OCI-LY7 (cell line): Measurements from ENCODE around the gene SACM1L. TPM values are rescaled to one million over a fixed set of nuclear protein-coding genes. Genes with fewer than 3 reads are reported as not detected.

Experiments used
- BruUV-seq: library from RNA; stranded (reverse); fragments of 400-500 nt; replicated peaks from 2 replicates; lab custom pipeline; 2021; lab: Mats Ljungman, UMichigan
- CTCF ChIA-PET: fragments of 300-600 bp; sonication (Branson Sonifier 250); formaldehyde crosslinking; loops from one replicate; lab custom pipeline; 2022; ENCODE audit warnings: antibody characterized with exemption; ENCODE audit not compliant: unreplicated experiment; lab: Charles Lee
- POLR2A ChIA-PET: fragments of 300-600 bp; sonication (Branson Sonifier 250); formaldehyde crosslinking; loops from one replicate; lab custom pipeline; 2022; ENCODE audit warnings: antibody characterized with exemption; lab: Charles Lee
- DNase-seq: peaks from one replicate; pipeline ENCODE4 v3.0.0-alpha.2; 2015; ENCODE audit warnings: low spot score
- H2AFZ ChIP-seq: fragments of 200-600 bp; sonication (generic), shearing (Covaris generic); 2 replicates; pipeline ENCODE4 v1.6.1; 2014; ENCODE audit warnings: mild to moderate bottlenecking, antibody characterized with exemption, low read length, moderate library complexity
- H3K27ac ChIP-seq: fragments of 200-600 bp; sonication (generic); 2 replicates; pipeline ENCODE4 v1.5.1; 2014; ENCODE audit warnings: mixed run types, low read depth, mild to moderate bottlenecking, moderate library complexity, low read length, inconsistent platforms; ENCODE audit not compliant: poor library complexity, severe bottlenecking
- H3K36me3 ChIP-seq: fragments of 200-600 bp; sonication (generic); 2 replicates; pipeline ENCODE4 v1.6.1; 2014; ENCODE audit warnings: mild to moderate bottlenecking, antibody characterized with exemption, low read length, moderate library complexity, mixed read lengths; ENCODE audit not compliant: insufficient read depth
- H3K4me1 ChIP-seq: fragments of 200-600 bp; sonication (generic); 2 replicates; pipeline ENCODE4 v1.5.1; 2014; ENCODE audit warnings: mild to moderate bottlenecking, low read length; ENCODE audit not compliant: insufficient read depth, poor library complexity, severe bottlenecking
- H3K4me2 ChIP-seq: fragments of 200-600 bp; sonication (generic); 2 replicates; pipeline ENCODE4 v1.6.1; 2014; ENCODE audit warnings: mild to moderate bottlenecking, low read length
- H3K4me3 ChIP-seq: fragments of 200-600 bp; sonication (generic); 2 replicates; pipeline ENCODE4 v1.5.1; 2014; ENCODE audit warnings: mild to moderate bottlenecking, low read depth, low read length; ENCODE audit not compliant: poor library complexity, severe bottlenecking
- H3K79me2 ChIP-seq: fragments of 200-600 bp; sonication (generic); 2 replicates; pipeline ENCODE4 v1.6.1; 2016; ENCODE audit warnings: low read depth, mild to moderate bottlenecking, low read length, moderate library complexity, mixed read lengths; ENCODE audit not compliant: insufficient read depth
- H3K9me2 ChIP-seq: fragments of 200-600 bp; sonication (generic); 2 replicates; pipeline ENCODE4 v1.6.1; 2016; ENCODE audit warnings: mild to moderate bottlenecking, low read length, mixed read lengths; ENCODE audit not compliant: insufficient read depth
- H3K9me3 ChIP-seq: fragments of 200-600 bp; sonication (generic); 2 replicates; pipeline ENCODE4 v1.6.1; 2014; ENCODE audit warnings: mild to moderate bottlenecking, mixed run types, low read length, mixed read lengths
- H4K20me1 ChIP-seq: fragments of 200-600 bp; sonication (generic); 2 replicates; pipeline ENCODE4 v1.6.1; 2014; ENCODE audit warnings: mild to moderate bottlenecking, antibody characterized with exemption, low read length, moderate library complexity, mixed read lengths; ENCODE audit not compliant: insufficient read depth
- CTCF ChIP-seq: fragments of 200-600 bp; sonication (generic); conservative IDR thresholded peaks from 2 replicates; pipeline ENCODE4 v1.5.1; 2014; ENCODE audit warnings: mild to moderate bottlenecking, antibody characterized with exemption, low read length, moderate library complexity, mixed read lengths
- EZH2phosphoT487 ChIP-seq: fragments of 200-600 bp; sonication (generic); IDR thresholded peaks from 2 replicates; pipeline ENCODE4 v1.6.1; 2018; ENCODE audit warnings: low read depth, borderline replicate concordance, mild to moderate bottlenecking, mixed run types, antibody characterized with exemption, low read length, moderate library complexity, mixed read lengths
- intact Hi-C: fragments of 100-400 bp; cut with micrococcal nuclease; formaldehyde crosslinking; loops from one replicate; pipeline ENCODE4 v1.10.0; 2022; ENCODE audit not compliant: unreplicated experiment
- total RNA-seq, 2 experiments: library from RNA; depleted of rRNA in 1 of 2; stranded (reverse); fragments of >200 nt in 1 of 2; shearing (Covaris generic) in 1 of 2; gene quantifications; 2 replicates each; pipeline ENCODE4 v1.2.3, GENCODE V29; 2014 to 2022

Gene SACM1L
- total RNA-seq, 2 experiments from 2014 or later: 35.5 to 54.9 TPM

GRCh38 chr3:45719655-45720487, 30.7 kb downstream of the SACM1L start:
- no peaks in the 10 kb centered on the region for H3K4me1 ChIP-seq
- H3K9me2 ChIP-seq: no peaks in the 10 kb centered on the region
- H2AFZ ChIP-seq: no peak overlapping the region
- H3K4me2 ChIP-seq: no peak overlapping the region
- no peak for TF ChIP-seq EZH2phosphoT487
- TF ChIP-seq CTCF: no peak
- intact Hi-C loops: no loop called here
- H3K27ac ChIP-seq: no peak overlapping the region
- peaks cover 63% of the 10 kb centered on the region for H3K36me3 ChIP-seq
- no peaks in the 10 kb centered on the region for H3K79me2 ChIP-seq
- no TSS peak for BruUV-seq
- H4K20me1 ChIP-seq: no peaks in the 10 kb centered on the region
- no peak overlapping the region for H3K4me3 ChIP-seq
- H3K9me3 ChIP-seq: no peaks in the 10 kb centered on the region
- no peak for DNase-seq
- ChIA-PET CTCF (no interaction called here), POLR2A (interaction anchor here (0.7 to 1.2 kb wide), 3 partner anchors 10 to 16 kb away, joined by 3 to 4 read pairs (median 3); no protein-coding TSS in a partner anchor)

- intact Hi-C loops: no loop called here
These were observed 35.7 kb downstream of the SACM1L start for GRCh38 chr3:45724911-45725310.

More at GRCh38 chr3:45724911-45725310, 35.7 kb downstream of the SACM1L start:
- Histone ChIP-seq H3K4me2 (no peak overlapping the region), H3K9me3 (no peaks in the 10 kb centered on the region), H3K4me3 (no peak overlapping the region), H3K79me2 (no peaks in the 10 kb centered on the region), H3K27ac (no peak overlapping the region), H4K20me1 (no peaks in the 10 kb centered on the region), H3K36me3 (peaks cover 68% of the 10 kb centered on the region), H3K9me2 (no peaks in the 10 kb centered on the region), H3K4me1 (no peaks in the 10 kb centered on the region), H2AFZ (no peak overlapping the region)
- no TSS peak for BruUV-seq
- ChIA-PET CTCF (no interaction called here), POLR2A (no interaction called here)
- TF ChIP-seq CTCF (no peak), EZH2phosphoT487 (no peak)
- no peak for DNase-seq
